ENCODE data around the gene RITA1.

RITA1 gene

GRCh38 chr12:113230315-113231234 lies 45.1 kb downstream of the RITA1 start:
- DNase-seq (no peak), ATAC-seq (no peak)

GRCh38 chr12:113231235-113232088 lies 45.9 kb downstream of the RITA1 start:
- no peak for DNase-seq
- ATAC-seq, result no peak

GRCh38 chr12:113232089-113232839 lies 46.7 kb downstream of the RITA1 start:
- DNase-seq, result no peak
- no peak for ATAC-seq

- DNase-seq (peak; percentile 70), ATAC-seq (peak; percentile 85)
These were observed 47.5 kb downstream of the RITA1 start for GRCh38 chr12:113232840-113233585.

- no peak for ATAC-seq
These were observed 48.4 kb downstream of the RITA1 start for GRCh38 chr12:113233967-113234366.

GRCh38 chr12:113234483-113234882 lies 49.0 kb downstream of the RITA1 start:
- DNase-seq, result no peak
- ATAC-seq, result no peak

More at GRCh38 chr12:113233967-113234366, 48.4 kb downstream of the RITA1 start:
- DNase-seq, result no peak

GRCh38 chr12:113235976-113236375 lies 50.5 kb downstream of the RITA1 start:
- ATAC-seq (no peak), DNase-seq (no peak)

- no peak for DNase-seq
- no peak for ATAC-seq
These were observed 51.2 kb downstream of the RITA1 start for GRCh38 chr12:113236539-113237399.

- DNase-seq, result no peak
- no peak for ATAC-seq
These were observed 52.2 kb downstream of the RITA1 start for GRCh38 chr12:113237748-113238147.

GRCh38 chr12:113238309-113238708 lies 52.8 kb downstream of the RITA1 start:
- no peak for ATAC-seq
- DNase-seq, result no peak

- ATAC-seq, result peak; percentile 10
- DNase-seq, result no peak
These were observed 53.8 kb downstream of the RITA1 start for GRCh38 chr12:113239288-113239771.

GRCh38 chr12:113239811-113240331 lies 54.4 kb downstream of the RITA1 start:
- no peak for DNase-seq
- ATAC-seq, result no peak

- DNase-seq (no peak), ATAC-seq (no peak)
These were observed 54.9 kb downstream of the RITA1 start for GRCh38 chr12:113240395-113240794.

- ATAC-seq, result no peak
- no peak for DNase-seq
These were observed 55.9 kb downstream of the RITA1 start for GRCh38 chr12:113241191-113242025.
